ENCODE data around the gene TRIM67.

TRIM67 gene

DNA sequence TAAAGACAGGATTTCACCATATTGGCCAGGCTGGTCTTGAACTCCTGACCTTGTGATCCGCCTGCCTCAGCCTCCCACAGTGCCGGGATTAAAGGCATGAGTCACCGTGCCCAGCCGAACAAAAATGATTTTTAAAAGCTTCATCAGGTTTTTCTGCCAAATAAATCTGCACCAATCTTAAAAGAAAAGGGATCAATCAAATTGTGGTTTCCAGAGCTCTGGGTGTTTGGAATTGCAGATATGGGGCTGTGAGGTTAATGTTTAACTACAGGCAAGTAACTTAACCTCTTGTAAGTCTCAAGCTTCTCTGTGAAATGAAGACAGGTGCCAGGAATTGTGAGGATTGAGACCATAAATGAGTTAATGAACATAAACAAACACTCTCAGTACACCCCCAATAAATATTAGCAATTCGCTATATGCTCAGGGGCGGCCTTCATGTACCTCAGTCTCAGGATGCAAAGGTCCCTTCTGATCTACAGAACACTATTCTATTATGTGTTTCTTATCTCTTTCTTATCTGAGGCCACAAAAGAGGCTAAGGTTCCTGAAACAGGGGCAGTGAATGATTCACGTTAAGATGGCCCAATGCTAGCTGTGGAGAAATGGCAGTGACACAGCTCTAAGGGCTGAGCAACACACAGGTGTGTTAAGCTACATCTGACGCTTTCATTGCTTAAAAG is 72.0 kb downstream of the TRIM67 start:
- DNase-seq (ENCODE audit: low spot score), result no peak
- peaks cover 30% of the 10 kb centered on the region for H3K4me1 Mint-ChIP-seq (ENCODE audit: low read depth)

DNA sequence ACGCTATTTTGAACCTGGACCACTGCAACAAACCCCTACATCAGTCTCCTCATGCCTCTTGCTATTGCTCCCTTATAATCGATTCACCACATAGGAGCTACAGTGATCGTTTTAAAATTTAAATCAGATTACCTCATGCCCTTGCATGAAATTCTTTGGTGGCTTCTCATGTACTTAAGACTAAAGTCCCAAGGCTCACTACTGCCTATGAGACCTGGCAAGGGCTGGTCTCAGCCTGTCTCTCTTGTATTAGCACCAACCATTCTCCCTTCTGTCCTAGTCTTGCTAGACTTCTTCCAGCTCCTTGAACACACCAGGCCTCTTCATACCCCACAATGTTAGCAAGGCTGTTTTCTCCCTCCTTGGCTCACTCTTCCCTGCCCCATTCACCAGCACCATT is 72.6 kb downstream of the TRIM67 start:
- H3K36me3 Mint-ChIP-seq (ENCODE audit: low read depth), result peaks cover 44% of the 10 kb centered on the region
- H3K4me3 Mint-ChIP-seq, result no peak overlapping the region
- no peak overlapping the region for H3K27ac Mint-ChIP-seq
- H3K4me1 Mint-ChIP-seq (ENCODE audit: low read depth), result peaks cover 33% of the 10 kb centered on the region
- H3K27me3 Mint-ChIP-seq (ENCODE audit: low read depth), result no peaks in the 10 kb centered on the region
- no peak for DNase-seq (ENCODE audit: low spot score)
- no peaks in the 10 kb centered on the region for H3K9me3 Mint-ChIP-seq

More for the DNA sequence above, 72.0 kb downstream of the TRIM67 start:
- no peak overlapping the region for H3K27ac Mint-ChIP-seq
- peaks cover 44% of the 10 kb centered on the region for H3K36me3 Mint-ChIP-seq (ENCODE audit: low read depth)
- no peaks in the 10 kb centered on the region for H3K9me3 Mint-ChIP-seq
- no peak overlapping the region for H3K4me3 Mint-ChIP-seq
- H3K27me3 Mint-ChIP-seq (ENCODE audit: low read depth), result no peaks in the 10 kb centered on the region

DNA sequence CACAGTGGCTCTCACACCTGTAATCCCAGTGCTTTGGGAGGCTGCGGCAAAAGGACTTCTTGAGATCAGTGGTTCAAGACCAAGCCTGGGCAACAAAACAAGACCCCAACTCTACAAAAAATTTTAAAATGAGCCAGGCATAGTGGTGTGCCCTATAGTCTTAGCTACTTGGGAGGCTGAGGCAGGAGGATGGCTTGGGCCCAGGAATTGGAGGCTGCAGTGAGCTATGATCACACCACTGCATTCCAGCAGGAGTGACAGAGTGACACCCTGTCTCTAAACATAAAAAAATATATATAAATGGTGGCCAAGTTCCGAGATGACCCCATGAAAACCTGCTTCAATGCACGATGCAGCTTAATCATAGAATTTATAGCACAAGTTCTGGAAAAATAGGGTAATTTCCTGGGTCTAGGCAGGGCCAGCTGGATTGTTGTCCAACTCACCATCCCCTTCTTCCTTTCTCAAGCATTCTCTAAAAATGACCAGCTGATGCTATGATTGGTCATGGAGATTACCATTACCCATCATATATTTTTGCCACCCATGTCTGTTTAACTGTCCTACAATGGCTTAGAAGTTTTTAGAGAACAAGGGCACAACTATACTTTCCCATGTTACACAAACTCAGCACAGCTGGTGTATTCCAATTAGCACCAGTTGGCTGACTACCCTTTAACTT is 73.8 kb downstream of the TRIM67 start:
- H3K4me1 Mint-ChIP-seq (ENCODE audit: low read depth), result peaks cover 42% of the 10 kb centered on the region
- peaks cover 46% of the 10 kb centered on the region for H3K36me3 Mint-ChIP-seq (ENCODE audit: low read depth)
- H3K9me3 Mint-ChIP-seq, result no peaks in the 10 kb centered on the region
- H3K4me3 Mint-ChIP-seq, result no peak overlapping the region
- DNase-seq (ENCODE audit: low spot score), result no peak
- no peak overlapping the region for H3K27ac Mint-ChIP-seq
- no peaks in the 10 kb centered on the region for H3K27me3 Mint-ChIP-seq (ENCODE audit: low read depth)

DNA sequence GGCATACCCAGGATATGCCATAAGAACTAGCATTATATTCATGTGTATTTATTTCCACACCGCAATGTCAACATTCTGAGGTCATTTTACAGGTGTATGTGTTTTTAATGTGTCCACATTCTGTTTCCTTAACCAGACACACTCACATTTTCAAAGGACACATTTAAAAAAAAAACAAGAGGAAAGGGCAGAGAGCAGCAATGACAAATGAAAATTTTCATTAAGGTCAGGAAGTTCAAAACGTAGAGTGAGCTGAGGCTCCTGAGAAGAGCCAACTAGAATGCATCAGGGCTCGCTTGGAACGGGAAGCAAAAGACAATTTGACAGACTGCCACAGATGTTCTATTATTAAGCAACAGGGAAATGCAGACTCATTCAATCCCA is 74.3 kb downstream of the TRIM67 start:
- no peaks in the 10 kb centered on the region for H3K9me3 Mint-ChIP-seq
- H3K27me3 Mint-ChIP-seq (ENCODE audit: low read depth), result no peaks in the 10 kb centered on the region
- peaks cover 41% of the 10 kb centered on the region for H3K36me3 Mint-ChIP-seq (ENCODE audit: low read depth)
- no peak overlapping the region for H3K27ac Mint-ChIP-seq
- DNase-seq (ENCODE audit: low spot score), result no peak
- H3K4me1 Mint-ChIP-seq (ENCODE audit: low read depth), result peaks cover 39% of the 10 kb centered on the region
- H3K4me3 Mint-ChIP-seq, result no peak overlapping the region

DNA sequence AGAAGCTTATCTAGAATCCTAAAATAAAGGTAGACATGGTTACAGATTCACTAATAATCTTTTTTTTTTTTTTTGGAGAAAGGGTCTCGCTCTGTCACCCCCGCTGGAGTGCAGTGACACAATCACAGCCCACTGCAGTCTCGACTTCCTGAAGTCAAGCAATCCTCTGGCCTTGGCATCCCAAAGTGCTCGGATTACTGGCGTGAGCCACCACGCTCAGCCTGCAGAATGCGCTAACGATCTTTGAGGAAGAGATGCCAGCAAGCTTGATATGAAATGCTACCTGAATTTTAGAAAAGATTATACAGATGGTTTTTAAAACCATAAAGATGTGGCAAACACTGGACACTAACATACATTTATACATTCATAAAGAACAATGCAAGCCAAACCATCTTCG is 75.1 kb downstream of the TRIM67 start:
- peaks cover 40% of the 10 kb centered on the region for H3K4me1 Mint-ChIP-seq (ENCODE audit: low read depth)
- H3K4me3 Mint-ChIP-seq, result no peak overlapping the region
- H3K36me3 Mint-ChIP-seq (ENCODE audit: low read depth), result peaks cover 37% of the 10 kb centered on the region

DNA sequence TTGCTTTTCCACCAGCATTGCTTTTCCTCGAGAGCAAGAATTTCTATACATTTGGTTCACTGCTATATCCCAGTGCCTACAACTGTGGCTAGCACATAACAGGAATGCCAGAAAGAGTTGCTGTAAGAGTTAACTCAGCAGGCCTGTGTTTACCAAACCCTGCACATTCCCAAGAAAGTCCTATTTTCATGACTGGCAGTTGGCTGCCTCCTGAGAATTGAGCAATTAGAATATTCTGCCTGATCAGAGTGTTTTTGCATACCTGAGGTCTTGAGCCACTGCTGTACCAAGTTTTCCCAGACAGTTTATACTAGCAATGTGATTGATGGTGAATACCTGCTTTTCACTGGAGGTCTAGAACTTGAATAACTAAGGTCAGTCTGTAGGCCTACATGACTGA is 76.4 kb downstream of the TRIM67 start:
- H3K36me3 Mint-ChIP-seq (ENCODE audit: low read depth), result peaks cover 38% of the 10 kb centered on the region
- DNase-seq (ENCODE audit: low spot score), result no peak
- H3K27ac Mint-ChIP-seq, result no peak overlapping the region
- no peak overlapping the region for H3K4me3 Mint-ChIP-seq
- H3K27me3 Mint-ChIP-seq (ENCODE audit: low read depth), result no peaks in the 10 kb centered on the region
- H3K4me1 Mint-ChIP-seq (ENCODE audit: low read depth), result peaks cover 50% of the 10 kb centered on the region
- no peaks in the 10 kb centered on the region for H3K9me3 Mint-ChIP-seq

More for the DNA sequence above, 75.1 kb downstream of the TRIM67 start:
- DNase-seq (ENCODE audit: low spot score), result no peak
- Mint-ChIP-seq H3K27ac (no peak overlapping the region), H3K27me3 (ENCODE audit: low read depth) (no peaks in the 10 kb centered on the region), H3K9me3 (no peaks in the 10 kb centered on the region)

DNA sequence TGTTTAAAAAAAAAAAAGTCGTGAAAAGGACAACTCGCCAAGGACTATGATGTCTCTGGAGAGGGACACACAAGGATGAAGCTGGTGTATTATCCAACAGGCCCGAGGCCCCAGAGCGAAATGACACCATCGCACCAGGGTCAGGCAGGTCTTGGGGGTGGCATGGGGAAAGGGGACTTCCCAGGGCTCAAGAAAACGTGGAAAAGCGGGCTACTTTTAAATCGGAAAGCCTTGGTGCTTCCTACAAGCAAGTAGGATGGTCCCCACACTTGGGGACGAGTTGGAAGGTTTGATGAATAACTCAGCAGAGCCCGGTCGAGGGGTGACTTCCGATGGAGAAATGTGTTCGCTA is 78.6 kb downstream of the TRIM67 start:
- peak overlapping the region; percentile 96 for H3K27ac Mint-ChIP-seq
- peak overlapping the region; percentile 95 for H3K4me3 Mint-ChIP-seq
- no peak for DNase-seq (ENCODE audit: low spot score)
- H3K27me3 Mint-ChIP-seq (ENCODE audit: low read depth), result no peaks in the 10 kb centered on the region
- no peaks in the 10 kb centered on the region for H3K9me3 Mint-ChIP-seq
- peaks cover 41% of the 10 kb centered on the region for H3K36me3 Mint-ChIP-seq (ENCODE audit: low read depth)
- peaks cover 52% of the 10 kb centered on the region for H3K4me1 Mint-ChIP-seq (ENCODE audit: low read depth)

DNA sequence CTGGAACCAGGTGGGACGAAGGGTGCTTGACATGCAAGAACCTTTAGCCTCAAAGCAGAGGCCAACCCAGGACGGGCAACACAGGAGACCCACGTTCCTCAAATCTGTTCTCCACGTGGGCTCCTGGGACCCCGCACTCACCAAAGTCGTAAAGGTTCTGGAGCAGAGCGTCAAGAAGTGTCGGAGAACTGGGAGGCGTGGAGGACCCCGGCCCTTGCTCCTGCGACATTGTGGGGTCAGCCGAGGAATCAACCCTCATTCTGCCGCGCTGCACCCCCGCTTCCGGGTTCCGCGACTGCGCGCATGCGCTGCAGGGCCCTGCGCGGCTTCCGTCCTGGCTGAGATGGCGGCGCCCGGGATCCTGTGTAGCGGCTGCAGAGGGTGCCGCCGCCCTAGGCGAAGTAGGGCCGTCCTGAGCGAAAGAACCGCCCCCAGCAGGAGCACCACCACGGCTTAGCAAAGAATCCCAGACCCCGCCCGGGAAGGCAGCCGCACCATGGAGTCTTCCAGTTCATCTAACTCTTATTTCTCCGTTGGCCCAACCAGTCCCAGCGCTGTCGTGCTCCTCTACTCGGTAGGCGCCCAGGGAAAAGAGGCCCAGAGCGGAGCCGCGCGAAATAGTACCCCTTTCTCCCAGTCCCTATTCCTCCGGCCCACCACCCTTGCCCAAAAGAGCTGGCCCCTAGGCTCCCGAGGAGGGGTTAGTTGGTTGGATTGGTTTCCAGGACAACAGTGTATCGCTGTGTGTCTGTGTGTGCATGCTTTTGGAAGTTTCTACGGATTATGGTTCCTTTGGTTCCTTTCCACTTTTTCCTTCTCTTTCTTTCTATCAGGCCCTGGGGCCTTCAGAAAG is 79.3 kb downstream of the TRIM67 start, which contains the start of gene GNPAT:
Gene GNPAT (plus strand): TSS at position 330 of the 853 bp plus-strand sequence. CDS start 167 bp downstream, at position 497.
- DNase-seq (ENCODE audit: low spot score), result peak; percentile 93
- peak within 1 kb of the TSS; percentile 95 for H3K4me3 Mint-ChIP-seq
- no peaks in the 10 kb centered on the region for H3K27me3 Mint-ChIP-seq (ENCODE audit: low read depth)
- H3K4me1 Mint-ChIP-seq (ENCODE audit: low read depth), result peaks cover 52% of the 10 kb centered on the region
- H3K9me3 Mint-ChIP-seq, result no peaks in the 10 kb centered on the region
- peak within 1 kb of the TSS; percentile 96 for H3K27ac Mint-ChIP-seq
- H3K36me3 Mint-ChIP-seq (ENCODE audit: low read depth), result peaks cover 39% of the 10 kb centered on the region

DNA sequence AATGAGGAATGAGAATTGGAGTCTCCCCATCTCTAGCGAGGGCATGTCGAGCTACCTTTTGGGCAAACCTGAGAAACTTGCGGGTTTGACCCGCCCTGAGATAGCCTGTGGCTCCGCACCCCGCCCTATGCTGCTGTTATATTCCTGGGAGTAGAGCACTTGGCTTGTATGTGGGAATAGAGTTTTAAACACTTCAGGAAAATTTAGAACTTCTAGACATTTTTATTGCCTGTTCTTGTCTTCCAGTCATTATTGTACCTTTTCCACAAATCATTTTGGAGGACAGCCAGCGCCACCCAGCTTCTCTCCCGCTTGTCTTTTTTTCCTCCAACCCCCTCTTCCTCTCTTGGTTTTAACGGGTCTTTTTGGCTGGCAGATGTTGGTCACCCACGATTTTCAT is 79.9 kb downstream of the TRIM67 start:
- DNase-seq (ENCODE audit: low spot score), result peak; percentile 6
- H3K36me3 Mint-ChIP-seq (ENCODE audit: low read depth), result peaks cover 32% of the 10 kb centered on the region
- peak overlapping the region; percentile 95 for H3K4me3 Mint-ChIP-seq
- H3K27ac Mint-ChIP-seq, result peak overlapping the region; percentile 96
- no peaks in the 10 kb centered on the region for H3K27me3 Mint-ChIP-seq (ENCODE audit: low read depth)
- peaks cover 48% of the 10 kb centered on the region for H3K4me1 Mint-ChIP-seq (ENCODE audit: low read depth)
- H3K9me3 Mint-ChIP-seq, result no peaks in the 10 kb centered on the region

DNA sequence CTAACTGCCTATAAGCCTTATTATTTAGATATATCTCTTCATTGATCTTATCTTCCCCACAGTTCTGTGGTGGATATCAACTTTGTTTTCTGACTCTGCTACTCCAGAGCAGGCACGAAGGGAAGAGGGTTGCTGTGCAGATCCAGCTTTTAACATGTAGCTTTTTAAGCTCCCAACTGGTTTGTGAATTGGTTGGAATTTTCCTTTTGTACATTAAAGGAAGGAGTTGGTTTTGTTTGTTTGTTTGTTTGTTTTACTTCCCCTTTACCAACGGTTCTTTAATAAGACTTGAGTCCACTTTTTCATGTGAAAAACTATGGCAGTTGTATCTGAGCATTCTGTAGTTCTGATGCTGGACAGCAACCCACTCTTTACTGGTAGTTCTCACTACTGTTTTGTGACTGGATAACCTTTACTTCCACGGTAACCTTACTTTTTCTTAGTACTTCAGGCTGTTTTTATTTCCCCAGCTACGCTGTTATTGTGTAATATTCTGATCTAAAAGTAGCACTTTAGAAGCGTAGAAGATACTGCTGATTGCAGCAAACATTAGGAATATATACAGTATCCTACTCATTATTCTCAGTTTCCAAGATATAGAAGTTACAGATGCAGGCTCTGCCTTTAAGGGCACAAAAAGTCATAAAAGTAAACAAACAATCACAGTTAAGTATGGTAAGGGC is 80.8 kb downstream of the TRIM67 start:
- Mint-ChIP-seq H3K27me3 (ENCODE audit: low read depth) (no peaks in the 10 kb centered on the region), H3K4me3 (peak overlapping the region; percentile 95), H3K9me3 (no peaks in the 10 kb centered on the region), H3K36me3 (ENCODE audit: low read depth) (peaks cover 25% of the 10 kb centered on the region), H3K27ac (peak overlapping the region; percentile 96), H3K4me1 (ENCODE audit: low read depth) (peaks cover 45% of the 10 kb centered on the region)
- DNase-seq (ENCODE audit: low spot score), result no peak

DNA sequence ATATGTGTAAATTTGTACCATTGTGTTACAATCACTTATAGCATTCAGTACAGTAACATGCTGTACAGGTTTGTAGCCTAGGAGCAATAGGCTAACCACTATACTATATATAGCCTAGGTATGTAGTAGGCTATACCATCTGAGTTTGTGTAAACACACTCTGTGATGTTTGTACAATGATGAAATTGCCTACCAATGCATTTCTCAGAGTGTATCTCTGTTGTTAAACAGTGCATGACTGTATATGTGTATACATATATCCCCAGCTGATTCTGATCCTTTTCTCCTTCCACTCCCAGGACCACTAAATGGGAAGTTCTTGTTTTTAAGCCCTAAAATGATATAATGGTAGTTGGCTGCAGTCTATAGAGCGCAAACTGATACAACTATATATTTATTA is 86.9 kb downstream of the TRIM67 start:
- no peaks in the 10 kb centered on the region for H3K27me3 Mint-ChIP-seq (ENCODE audit: low read depth)
- peaks cover 34% of the 10 kb centered on the region for H3K36me3 Mint-ChIP-seq (ENCODE audit: low read depth)
- peaks cover 18% of the 10 kb centered on the region for H3K4me1 Mint-ChIP-seq (ENCODE audit: low read depth)
- no peak overlapping the region for H3K4me3 Mint-ChIP-seq
- H3K27ac Mint-ChIP-seq, result no peak overlapping the region
- DNase-seq (ENCODE audit: low spot score), result no peak
- no peaks in the 10 kb centered on the region for H3K9me3 Mint-ChIP-seq

DNA sequence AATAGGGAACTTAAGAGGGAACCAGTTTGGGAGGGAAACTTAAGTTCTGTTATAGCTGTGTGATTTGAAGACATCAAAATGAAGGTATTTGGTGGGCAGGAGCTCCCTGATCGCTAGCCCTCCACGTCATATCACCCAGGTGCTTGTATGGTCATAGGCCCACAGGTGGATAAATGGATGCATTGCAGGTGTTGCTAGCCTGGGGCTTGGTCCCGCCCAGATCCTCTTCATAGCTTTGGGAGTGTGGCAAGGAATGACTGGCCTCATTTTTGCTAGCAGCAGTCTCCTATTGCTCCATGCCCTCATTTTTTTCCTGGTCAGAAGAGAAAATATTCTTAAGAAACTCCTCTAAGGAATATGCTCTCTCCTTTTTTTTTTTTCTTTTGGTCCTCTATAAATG is 90.5 kb downstream of the TRIM67 start:
- Mint-ChIP-seq H3K4me3 (no peak overlapping the region), H3K9me3 (peaks cover 6% of the 10 kb centered on the region), H3K4me1 (ENCODE audit: low read depth) (peaks cover 7% of the 10 kb centered on the region), H3K27ac (no peak overlapping the region), H3K27me3 (ENCODE audit: low read depth) (no peaks in the 10 kb centered on the region), H3K36me3 (ENCODE audit: low read depth) (peaks cover 54% of the 10 kb centered on the region)
- DNase-seq (ENCODE audit: low spot score), result no peak

DNA sequence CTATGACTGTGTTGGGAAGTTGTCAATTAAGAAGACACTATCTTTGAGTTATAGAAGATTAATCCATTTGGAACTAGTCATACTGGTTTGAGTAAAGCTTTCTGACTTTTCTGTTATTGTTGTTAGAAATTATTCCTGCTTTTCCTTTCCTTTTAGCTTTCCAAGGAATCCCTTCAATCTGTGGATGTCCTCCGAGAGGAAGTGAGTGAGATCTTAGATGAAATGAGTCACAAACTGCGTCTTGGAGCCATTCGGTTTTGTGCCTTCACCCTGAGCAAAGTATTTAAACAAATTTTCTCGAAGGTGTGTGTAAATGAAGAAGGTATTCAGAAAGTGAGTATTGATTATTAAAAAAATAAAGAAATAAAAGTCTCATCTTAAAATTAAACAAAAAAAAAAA is 98.5 kb downstream of the TRIM67 start:
- Mint-ChIP-seq H3K36me3 (ENCODE audit: low read depth) (peaks cover 76% of the 10 kb centered on the region), H3K4me1 (ENCODE audit: low read depth) (no peaks in the 10 kb centered on the region), H3K4me3 (no peak overlapping the region), H3K27ac (no peak overlapping the region), H3K9me3 (peaks cover 21% of the 10 kb centered on the region), H3K27me3 (ENCODE audit: low read depth) (no peaks in the 10 kb centered on the region)
- DNase-seq (ENCODE audit: low spot score), result no peak
